ENCODE measurements around the gene TTBK2. TPM values are rescaled to one million over a fixed set of nuclear protein-coding genes. Genes with fewer than 3 reads are reported as not detected.

The TTBK2 gene
- total RNA-seq, 4 donors from 2014 or later = 8.3 to 28.8 (median 11.8) TPM

DNA sequence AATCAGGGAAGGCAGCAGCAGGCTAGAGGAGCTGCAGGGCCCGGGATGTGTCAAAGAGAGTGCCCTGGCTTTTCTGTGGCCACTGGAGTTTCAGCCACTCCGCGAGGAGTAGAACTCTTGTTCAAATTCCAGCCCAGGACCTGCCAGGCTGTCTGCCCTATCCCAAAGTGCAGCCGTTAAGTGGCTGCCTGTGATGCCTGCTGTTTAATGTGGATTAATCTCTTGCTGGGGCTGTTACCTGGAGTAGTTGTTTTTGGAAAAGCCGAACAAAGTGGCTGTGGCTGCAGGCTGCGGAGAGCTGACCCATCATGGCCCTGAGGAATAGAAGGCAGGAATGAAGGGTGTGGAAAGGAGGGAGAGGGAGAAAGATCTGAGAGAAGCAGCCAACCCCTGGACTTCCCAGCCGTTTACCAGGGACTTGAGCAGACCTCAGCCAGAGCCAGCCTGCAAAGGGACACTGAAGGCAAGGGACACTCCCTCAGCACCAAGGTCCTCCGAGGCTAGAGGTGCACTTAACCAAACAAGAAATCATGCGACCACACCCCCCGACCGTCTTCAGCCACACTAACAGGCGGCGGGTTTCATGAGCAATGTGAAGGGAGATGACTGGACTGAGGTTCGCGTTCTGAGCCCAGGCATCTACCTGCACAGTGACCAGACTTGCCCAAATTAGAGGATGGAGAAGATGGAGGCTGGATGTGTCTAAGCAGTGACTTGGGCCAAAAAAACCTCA is 188.3 kb downstream of the TTBK2 start:
- TF ChIP-seq, protein P1, sequence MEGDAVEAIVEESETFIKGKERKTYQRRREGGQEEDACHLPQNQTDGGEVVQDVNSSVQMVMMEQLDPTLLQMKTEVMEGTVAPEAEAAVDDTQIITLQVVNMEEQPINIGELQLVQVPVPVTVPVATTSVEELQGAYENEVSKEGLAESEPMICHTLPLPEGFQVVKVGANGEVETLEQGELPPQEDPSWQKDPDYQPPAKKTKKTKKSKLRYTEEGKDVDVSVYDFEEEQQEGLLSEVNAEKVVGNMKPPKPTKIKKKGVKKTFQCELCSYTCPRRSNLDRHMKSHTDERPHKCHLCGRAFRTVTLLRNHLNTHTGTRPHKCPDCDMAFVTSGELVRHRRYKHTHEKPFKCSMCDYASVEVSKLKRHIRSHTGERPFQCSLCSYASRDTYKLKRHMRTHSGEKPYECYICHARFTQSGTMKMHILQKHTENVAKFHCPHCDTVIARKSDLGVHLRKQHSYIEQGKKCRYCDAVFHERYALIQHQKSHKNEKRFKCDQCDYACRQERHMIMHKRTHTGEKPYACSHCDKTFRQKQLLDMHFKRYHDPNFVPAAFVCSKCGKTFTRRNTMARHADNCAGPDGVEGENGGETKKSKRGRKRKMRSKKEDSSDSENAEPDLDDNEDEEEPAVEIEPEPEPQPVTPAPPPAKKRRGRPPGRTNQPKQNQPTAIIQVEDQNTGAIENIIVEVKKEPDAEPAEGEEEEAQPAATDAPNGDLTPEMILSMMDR (IDR thresholded peaks at IDR 0.05) = no peak
- no peak for DNase-seq (ENCODE audit: low spot score)
- no peak for ATAC-seq (ENCODE audit: low FRiP score)

DNA sequence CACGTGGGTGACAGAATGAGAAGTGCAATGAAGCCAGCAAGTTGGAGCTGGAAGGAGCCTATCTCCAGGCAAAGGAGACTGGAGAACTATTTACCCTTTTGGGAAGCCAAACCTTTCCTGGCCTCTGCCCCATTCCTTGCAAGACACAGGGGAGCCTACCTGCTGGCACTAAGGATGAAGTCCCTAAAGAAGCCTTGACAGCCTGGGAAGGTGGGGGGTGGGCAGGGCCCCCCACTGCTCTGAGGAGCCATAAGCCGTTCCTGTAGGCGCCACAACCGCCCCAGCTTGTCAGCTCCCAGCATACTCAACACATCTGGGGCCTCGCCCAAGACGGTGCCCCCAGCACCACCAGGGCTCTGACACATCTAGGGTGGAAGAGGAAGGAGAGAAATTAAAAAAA is 189.1 kb downstream of the TTBK2 start:
- ATAC-seq (ENCODE audit: low FRiP score) (no peak), DNase-seq (ENCODE audit: low spot score) (no peak)
- TF ChIP-seq, protein P1 (IDR thresholded peaks at IDR 0.05) = no peak

DNA sequence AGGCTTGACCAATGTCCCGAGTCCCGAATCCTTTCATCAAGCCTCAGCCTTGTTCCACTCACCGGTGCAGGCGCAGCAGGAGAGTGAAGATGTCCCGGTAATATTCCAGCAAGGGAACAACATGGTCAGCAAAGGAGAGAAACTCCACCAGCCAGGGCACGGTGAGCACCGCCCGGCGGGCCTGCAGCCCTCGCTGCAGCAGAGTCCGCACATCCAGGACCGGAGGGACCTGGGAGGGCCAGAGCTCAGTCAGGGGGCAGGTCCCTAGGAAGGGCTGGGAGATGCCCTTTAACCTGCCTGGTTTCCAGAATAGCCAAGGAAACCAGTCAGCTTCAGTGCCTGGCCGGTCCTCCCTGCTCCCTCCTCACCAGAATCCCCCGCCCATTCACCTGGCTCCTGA is 190.0 kb downstream of the TTBK2 start:
- TF ChIP-seq, protein P1 (IDR thresholded peaks at IDR 0.05) = no peak
- ATAC-seq (ENCODE audit: low FRiP score) (no peak), DNase-seq (ENCODE audit: low spot score) (no peak)

DNA sequence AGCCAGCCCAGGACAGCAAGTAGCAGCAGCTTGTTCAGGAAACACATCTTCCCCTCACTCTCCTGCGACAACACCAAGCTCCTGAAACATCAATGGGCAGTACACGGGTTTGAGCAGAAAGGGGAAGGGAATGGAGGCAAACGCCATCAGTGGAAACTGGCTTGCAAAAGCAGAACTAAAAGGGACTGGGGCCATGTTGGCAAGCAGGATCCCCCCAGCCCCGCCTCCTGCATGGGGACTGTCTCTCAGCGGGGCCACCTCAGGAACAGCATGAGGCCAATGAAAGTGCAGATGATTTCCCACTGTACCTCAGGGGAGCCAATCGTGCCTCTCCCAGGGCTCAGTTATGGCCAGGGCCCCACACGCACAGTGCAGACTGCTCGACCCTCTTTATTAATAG is 190.4 kb downstream of the TTBK2 start:
- no peak for DNase-seq (ENCODE audit: low spot score)
- no peak for ATAC-seq (ENCODE audit: low FRiP score)
- TF ChIP-seq, protein P1 (IDR thresholded peaks at IDR 0.05) = no peak

DNA sequence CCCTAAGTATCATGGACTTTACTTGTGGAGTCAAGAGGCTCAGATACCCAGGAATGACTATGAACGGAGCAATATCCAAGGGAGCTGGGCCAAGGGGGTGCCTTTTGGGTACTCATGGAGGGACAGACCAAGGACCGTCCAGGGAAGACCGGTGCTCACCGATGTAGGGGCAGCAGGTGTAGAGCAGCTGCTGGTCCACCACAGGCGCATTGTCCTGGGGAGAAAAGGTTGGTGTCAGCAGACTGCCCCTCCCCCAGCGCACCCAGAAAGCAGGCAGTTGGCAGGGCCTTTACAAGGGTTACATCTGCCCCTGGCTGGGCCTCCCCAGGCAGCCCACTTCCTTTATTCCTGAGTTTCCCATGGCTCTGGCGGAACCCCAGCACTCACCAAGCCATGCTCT is 191.2 kb downstream of the TTBK2 start:
- ATAC-seq (ENCODE audit: low FRiP score) (no peak), DNase-seq (ENCODE audit: low spot score) (no peak)
- TF ChIP-seq, protein P1 (IDR thresholded peaks at IDR 0.05) = no peak

DNA sequence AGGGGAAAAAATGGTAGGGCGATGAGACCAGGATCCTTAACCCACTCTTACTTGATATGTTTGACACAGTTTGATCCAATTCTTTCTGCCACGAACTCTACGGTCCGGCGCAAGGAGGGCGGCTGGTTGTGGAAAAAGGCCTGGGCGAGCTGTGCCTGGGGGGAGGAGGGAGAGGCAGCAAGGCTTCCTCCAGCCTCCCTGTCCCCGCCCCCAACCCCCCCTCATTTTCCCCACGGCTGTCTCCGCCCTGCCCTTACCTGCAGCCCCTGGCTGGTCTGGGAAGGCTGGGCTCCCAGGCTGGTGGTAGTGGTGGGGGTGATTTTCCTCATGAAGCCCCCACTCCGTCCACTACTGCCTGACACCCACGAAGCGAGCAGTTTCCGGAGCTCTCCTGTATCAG is 191.6 kb downstream of the TTBK2 start:
- TF ChIP-seq, protein P1 (IDR thresholded peaks at IDR 0.05) = no peak
- no peak for DNase-seq (ENCODE audit: low spot score)
- ATAC-seq (ENCODE audit: low FRiP score) = no peak

DNA sequence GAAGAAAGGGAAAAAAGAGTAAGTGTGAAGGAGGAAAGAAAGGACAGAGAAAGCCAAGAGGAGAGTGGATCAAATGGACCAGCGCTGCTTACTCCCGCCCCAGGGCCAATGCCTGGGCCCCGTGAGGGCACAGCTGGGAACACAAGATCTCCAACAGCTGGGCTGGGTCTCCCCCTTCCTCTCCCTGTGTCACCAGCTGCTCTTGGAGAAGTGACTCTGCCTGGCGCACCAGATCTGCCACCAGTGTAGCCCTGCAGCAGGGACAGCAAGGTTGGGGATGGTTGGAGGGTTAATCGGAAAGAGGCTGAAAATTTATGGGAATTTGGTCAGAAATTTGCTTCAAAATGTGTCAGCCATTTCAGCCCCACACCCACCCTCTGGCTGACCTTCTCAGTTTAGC is 192.0 kb downstream of the TTBK2 start:
- TF ChIP-seq, protein P1 (IDR thresholded peaks at IDR 0.05) = no peak
- no peak for ATAC-seq (ENCODE audit: low FRiP score)

More for the DNA sequence above, 192.0 kb downstream of the TTBK2 start:
- no peak for DNase-seq (ENCODE audit: low spot score)
